PC-3 (cell line): Measurements from ENCODE around the gene CTNNA3.

Experiments used
- CTCF ChIP-seq: fragments of 300-600 bp; sonication (generic); conservative IDR thresholded peaks from 2 replicates; pipeline ENCODE4 v1.5.1; 2017; ENCODE audit warnings: antibody characterized with exemption, low read depth, mild to moderate bottlenecking, low read length
- EZH2phosphoT487 ChIP-seq: fragments of 300-600 bp; sonication (generic); IDR thresholded peaks from 2 replicates; pipeline ENCODE4 v1.6.1; 2018; ENCODE audit warnings: mild to moderate bottlenecking, antibody characterized with exemption, low read length, borderline replicate concordance

- TF ChIP-seq CTCF (no peak), EZH2phosphoT487 (no peak)
Measured at GRCh38 chr10:66755474-66755873, 940.5 kb downstream of the CTNNA3 start.
